HepG2 (cell line): Measurements from ENCODE around the gene DHX58. TPM values are rescaled to one million over a fixed set of nuclear protein-coding genes. Genes with fewer than 3 reads are reported as not detected.

ENCODE experiments used
- ADNP ChIP-seq: sonication (generic); formaldehyde crosslinking; IDR thresholded peaks from 2 replicates; pipeline ENCODE4 v1.4.0; 2020; ENCODE audit warnings: missing genetic modification reagents
- DMTF1 ChIP-seq: sonication (generic); formaldehyde crosslinking; IDR thresholded peaks from 2 replicates; pipeline ENCODE4 v1.4.0; 2020; ENCODE audit warnings: mild to moderate bottlenecking, missing genetic modification reagents
- ELF4 ChIP-seq: sonication (generic); formaldehyde crosslinking; IDR thresholded peaks from 2 replicates; pipeline ENCODE4 v1.5.0; 2020; ENCODE audit warnings: missing genetic modification reagents, mild to moderate bottlenecking, moderate library complexity, borderline replicate concordance
- GABPB1 ChIP-seq: IDR thresholded peaks from 2 replicates; pipeline ENCODE4 v1.6.1; 2016; ENCODE audit warnings: mild to moderate bottlenecking, missing genetic modification reagents, moderate library complexity, missing compliant biosample characterization
- IKZF5 ChIP-seq: IDR thresholded peaks from 2 replicates; pipeline ENCODE4 v1.6.1; 2018; ENCODE audit warnings: missing genetic modification reagents, mild to moderate bottlenecking, missing compliant biosample characterization
- PHB2 ChIP-seq: fragments of 450-650 bp; IDR thresholded peaks from 2 replicates; pipeline ENCODE4 v1.6.1; 2018; ENCODE audit not compliant: partially characterized antibody
- SRSF4 ChIP-seq: fragments of 200-400 bp; formaldehyde crosslinking; IDR thresholded peaks from one replicate; pipeline ENCODE4 v1.6.1; 2018; ENCODE audit warnings: mild to moderate bottlenecking, low read depth, low read length, moderate library complexity; ENCODE audit not compliant: poor library complexity, severe bottlenecking
- TBP ChIP-seq: sonication (generic); formaldehyde crosslinking; IDR thresholded peaks from 2 replicates; pipeline ENCODE4 v1.5.0; 2020; ENCODE audit warnings: missing genetic modification reagents
- ZBTB33 ChIP-seq: sonication (generic); formaldehyde crosslinking; IDR thresholded peaks from 2 replicates; pipeline ENCODE4 v1.4.0; 2020; ENCODE audit warnings: missing genetic modification reagents
- ZNF367 ChIP-seq: sonication (generic); formaldehyde crosslinking; IDR thresholded peaks from 2 replicates; pipeline ENCODE4 v1.4.0; 2020; ENCODE audit warnings: missing genetic modification reagents, borderline replicate concordance
- ZNF609 ChIP-seq: sonication (generic); formaldehyde crosslinking; IDR thresholded peaks from 2 replicates; pipeline ENCODE4 v1.4.0; 2020; ENCODE audit warnings: mild to moderate bottlenecking, missing genetic modification reagents, borderline replicate concordance
- ZNF775 ChIP-seq: sonication (generic); formaldehyde crosslinking; IDR thresholded peaks from 2 replicates; pipeline ENCODE4 v1.4.0; 2020; ENCODE audit warnings: missing genetic modification reagents, mild to moderate bottlenecking, moderate library complexity, borderline replicate concordance
- polyA plus RNA-seq, 8 experiments: library from polyadenylated mRNA; depleted of rRNA in 3 of 8; stranded (reverse) in 7 of 8; unstranded in 1 of 8; fragments of >200 nt; fragmentation: Illumina TruSeq in 4 of 8; extraction: Trizol in 4 of 8; gene quantifications; 2 replicates each; pipeline versions ENCODE4 v1.2.1 to v1.2.3, GENCODE V29; 2011 to 2016; ENCODE audit warnings: low read depth in 4 of 8, missing spikeins in 1 of 8, mixed read lengths in 1 of 8; ENCODE audit not compliant: insufficient read depth in 1 of 8
- total RNA-seq, 5 experiments: library from RNA; depleted of rRNA; stranded (reverse); fragments of >200 nt; fragmentation: Illumina TruSeq; extraction: Trizol; gene quantifications; 2 replicates each; pipeline ENCODE4 v1.2.3, GENCODE V29; 2016; ENCODE audit warnings: low read depth in 1 of 5

Gene DHX58
- total and polyA plus RNA-seq, 2 of the 13 experiments (the other 11 are each of a cell fraction or from before 2014, with no cell fraction given) = 6.7 to 7.8 TPM

GRCh38 chr17:42087736-42088705 is 24.5 kb downstream of the DHX58 start (continued):
- TF ChIP-seq TBP (CRISPR knock-in tag) (no peak), DMTF1 (CRISPR knock-in tag) (no peak), ELF4 (CRISPR knock-in tag) (no peak), PHB2 (no peak), SRSF4 (no peak), ZNF775 (CRISPR knock-in tag) (no peak), ADNP (CRISPR knock-in tag) (peak; percentile 95), ZNF367 (CRISPR knock-in tag) (no peak), IKZF5 (CRISPR knock-in tag) (peak; percentile 56; the same call in 1 of the 2 replicates), ZNF609 (CRISPR knock-in tag) (0 out of 2 replicates have a peak, but pooled peaks have one; percentile 25), ZBTB33 (CRISPR knock-in tag) (0 out of 2 replicates have a peak, but pooled peaks have one; percentile 16), GABPB1 (CRISPR knock-in tag) (peak; percentile 56; the same call in 1 of the 2 replicates)
